Activated naive CD4-positive, alpha-beta T cell treated with anti-CD3 and anti-CD28 coated beads, Interleukin-2, amount 10 ng/mL, durations not matched to agents 7 days and 5 days (primary cell): ENCODE results near the gene CERS6.

Source experiments
- CTCF ChIA-PET: fragments of 350-600 bp; sonication (Branson Sonifier 250); formaldehyde crosslinking; loops from one replicate; lab custom pipeline; 2021; ENCODE audit warnings: antibody characterized with exemption; lab: Charles Lee
- DNase-seq: peaks from one replicate; pipeline ENCODE4 v3.0.0-alpha.2; 2020
- H3K27ac Mint-ChIP-seq: one replicate; pipeline ENCODE4 v1.8.0; 2021; ENCODE audit warnings: mild to moderate bottlenecking, moderate library complexity, mixed read lengths
- H3K27me3 Mint-ChIP-seq: one replicate; pipeline ENCODE4 v1.8.0; 2021; ENCODE audit warnings: mild to moderate bottlenecking, mixed read lengths
- H3K36me3 Mint-ChIP-seq: one replicate; pipeline ENCODE4 v1.8.0; 2021; ENCODE audit warnings: mixed read lengths
- H3K4me1 Mint-ChIP-seq: one replicate; pipeline ENCODE4 v1.8.0; 2021; ENCODE audit warnings: mixed read lengths
- H3K4me3 Mint-ChIP-seq: one replicate; pipeline ENCODE4 v1.8.0; 2021; ENCODE audit warnings: mild to moderate bottlenecking, moderate library complexity, mixed read lengths
- H3K9me3 Mint-ChIP-seq: one replicate; pipeline ENCODE4 v1.8.0; 2021; ENCODE audit warnings: mixed read lengths

The CERS6 gene

DNA sequence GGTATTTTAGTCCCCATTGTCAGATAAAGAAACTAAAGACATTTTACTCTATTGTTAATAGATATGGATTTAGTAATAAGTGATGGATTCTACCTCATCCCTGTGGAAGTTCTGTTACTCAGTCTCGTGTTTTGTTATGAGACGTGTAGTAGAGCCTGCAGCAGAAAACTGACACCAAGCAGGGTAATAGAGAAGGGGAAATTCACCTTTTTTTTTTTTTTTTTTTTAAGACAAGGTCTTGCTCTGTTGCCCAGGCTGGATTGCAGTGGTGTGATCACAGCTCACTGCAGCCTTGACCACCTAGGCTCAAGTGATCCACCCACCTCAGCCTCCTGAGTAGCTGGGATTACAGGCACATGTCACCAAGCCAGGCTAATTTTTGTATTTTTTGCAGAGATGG is 164.5 kb downstream of the CERS6 start:
- Mint-ChIP-seq H3K4me3 (no peak overlapping the region), H3K27ac (no peak overlapping the region), H3K9me3 (peaks cover 3% of the 10 kb centered on the region), H3K36me3 (peaks cover 4% of the 10 kb centered on the region), H3K4me1 (peaks cover 9% of the 10 kb centered on the region), H3K27me3 (no peaks in the 10 kb centered on the region)
- DNase-seq, result no peak
- CTCF ChIA-PET, result no interaction called here

DNA sequence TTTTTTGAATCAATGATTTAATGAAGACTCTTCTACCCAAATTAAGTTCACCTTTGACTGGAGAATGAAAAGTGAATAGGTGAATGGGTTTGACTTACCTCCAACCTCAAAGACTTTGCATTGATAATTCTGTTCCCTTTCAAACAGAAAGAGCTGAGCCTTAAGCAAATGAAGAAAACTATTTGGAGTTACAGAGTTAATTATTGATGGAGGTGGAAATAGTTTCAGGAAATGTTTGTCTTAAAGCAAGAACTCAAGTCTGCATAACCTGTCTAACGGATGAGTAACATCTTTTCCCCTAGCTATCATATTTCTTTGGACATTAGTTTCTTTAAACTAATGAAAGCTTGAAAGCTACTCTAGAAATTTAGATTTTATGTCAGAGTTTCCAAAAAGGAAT is 166.5 kb downstream of the CERS6 start:
- Mint-ChIP-seq H3K27ac (no peak overlapping the region), H3K36me3 (no peaks in the 10 kb centered on the region), H3K4me1 (peaks cover 12% of the 10 kb centered on the region), H3K27me3 (no peaks in the 10 kb centered on the region), H3K9me3 (no peaks in the 10 kb centered on the region), H3K4me3 (no peak overlapping the region)
- CTCF ChIA-PET, result no interaction called here
- no peak for DNase-seq

DNA sequence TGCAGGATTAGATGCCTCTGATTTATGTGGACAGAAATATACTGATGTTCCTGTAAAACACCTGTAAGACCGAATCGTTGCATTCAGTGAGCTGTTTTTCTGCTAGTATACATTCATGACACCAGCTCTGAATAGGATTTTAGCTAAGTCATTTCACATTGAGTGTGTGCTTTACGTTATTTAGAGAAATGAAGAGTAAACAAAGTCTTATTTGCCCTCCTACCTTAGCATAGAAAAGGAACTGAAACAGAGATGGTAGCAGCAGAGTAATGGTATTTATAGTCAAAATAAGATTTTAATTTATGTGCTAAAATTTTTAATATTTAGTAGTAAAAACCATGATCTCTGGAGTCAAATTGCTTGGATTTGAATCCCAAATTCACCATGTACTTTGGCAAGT is 168.0 kb downstream of the CERS6 start:
- Mint-ChIP-seq H3K9me3 (no peaks in the 10 kb centered on the region), H3K4me3 (no peak overlapping the region), H3K27me3 (no peaks in the 10 kb centered on the region), H3K36me3 (no peaks in the 10 kb centered on the region), H3K27ac (no peak overlapping the region), H3K4me1 (peaks cover 12% of the 10 kb centered on the region)
- DNase-seq, result no peak
- CTCF ChIA-PET, result no interaction called here

DNA sequence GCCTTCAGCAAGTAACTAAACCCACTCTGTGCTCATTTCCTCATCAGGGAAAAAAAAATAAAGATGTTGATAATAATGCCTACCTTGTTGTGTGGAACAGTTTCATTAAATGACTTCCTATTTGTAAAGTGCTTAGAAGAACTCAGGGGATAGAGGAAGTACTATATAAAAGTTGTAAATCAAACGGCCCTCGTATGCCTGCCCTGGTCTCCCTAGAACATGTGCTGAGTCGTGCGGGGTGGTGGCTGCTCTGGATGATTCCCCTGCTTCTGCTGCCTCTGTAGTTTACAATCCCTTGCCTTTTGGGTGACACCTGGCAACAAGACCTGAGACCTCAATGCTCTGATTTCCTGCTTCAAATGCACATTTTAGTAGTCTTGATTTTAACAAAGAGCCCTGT is 170.0 kb downstream of the CERS6 start:
- Mint-ChIP-seq H3K27ac (no peak overlapping the region), H3K36me3 (no peaks in the 10 kb centered on the region), H3K9me3 (no peaks in the 10 kb centered on the region), H3K4me3 (no peak overlapping the region), H3K4me1 (peaks cover 12% of the 10 kb centered on the region), H3K27me3 (no peaks in the 10 kb centered on the region)
- CTCF ChIA-PET, result no interaction called here
- no peak for DNase-seq

DNA sequence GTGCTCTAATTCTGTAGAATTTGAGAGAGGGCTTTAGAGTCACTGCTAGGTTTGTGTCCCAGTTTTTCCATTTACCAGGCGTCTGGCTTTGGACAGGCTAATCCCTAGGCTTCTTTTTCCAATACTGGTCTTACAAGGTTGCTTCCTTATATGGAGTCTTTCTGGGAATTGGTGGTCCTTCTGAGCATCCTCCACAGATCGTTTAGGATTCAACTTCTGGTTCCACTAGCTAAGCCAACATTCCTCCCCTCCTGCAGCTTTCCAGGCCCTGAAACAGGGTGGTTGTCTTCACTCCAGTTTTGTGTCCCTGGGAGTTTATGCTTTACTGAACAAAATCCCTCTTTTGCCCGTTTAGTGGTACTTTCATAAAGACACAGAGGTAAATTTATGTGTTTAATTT is 170.6 kb downstream of the CERS6 start:
- no peaks in the 10 kb centered on the region for H3K27me3 Mint-ChIP-seq
- H3K27ac Mint-ChIP-seq, result no peak overlapping the region
- H3K4me3 Mint-ChIP-seq, result no peak overlapping the region
- no peaks in the 10 kb centered on the region for H3K36me3 Mint-ChIP-seq
- CTCF ChIA-PET, result no interaction called here
- H3K4me1 Mint-ChIP-seq, result peaks cover 12% of the 10 kb centered on the region
- no peak for DNase-seq
- H3K9me3 Mint-ChIP-seq, result no peaks in the 10 kb centered on the region

DNA sequence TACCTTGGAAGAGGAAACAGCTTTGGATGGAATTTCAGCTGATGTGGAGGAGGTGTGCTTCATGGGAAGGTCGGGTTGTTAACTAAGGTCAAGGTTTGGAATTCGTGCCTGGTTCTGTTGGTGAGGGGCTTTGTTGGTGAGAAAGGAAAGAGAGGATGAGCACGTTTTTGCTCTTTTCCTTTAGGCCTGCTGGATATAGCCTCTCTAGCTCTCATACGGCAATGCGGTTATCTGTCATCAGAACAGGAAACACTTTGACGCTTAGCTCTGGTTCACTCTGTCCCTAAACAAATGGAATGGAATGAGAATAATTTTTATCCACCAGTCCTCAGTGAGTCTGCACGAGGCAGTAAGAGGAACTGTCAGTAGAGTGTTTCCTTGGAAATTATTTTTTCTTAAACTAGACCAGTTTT is 176.6 kb downstream of the CERS6 start:
- no peak for DNase-seq
- Mint-ChIP-seq H3K4me1 (peaks cover 3% of the 10 kb centered on the region), H3K27me3 (no peaks in the 10 kb centered on the region), H3K27ac (peak overlapping the region; percentile 0), H3K4me3 (no peak overlapping the region), H3K36me3 (peaks cover 3% of the 10 kb centered on the region), H3K9me3 (no peaks in the 10 kb centered on the region)
- CTCF ChIA-PET, result no interaction called here

DNA sequence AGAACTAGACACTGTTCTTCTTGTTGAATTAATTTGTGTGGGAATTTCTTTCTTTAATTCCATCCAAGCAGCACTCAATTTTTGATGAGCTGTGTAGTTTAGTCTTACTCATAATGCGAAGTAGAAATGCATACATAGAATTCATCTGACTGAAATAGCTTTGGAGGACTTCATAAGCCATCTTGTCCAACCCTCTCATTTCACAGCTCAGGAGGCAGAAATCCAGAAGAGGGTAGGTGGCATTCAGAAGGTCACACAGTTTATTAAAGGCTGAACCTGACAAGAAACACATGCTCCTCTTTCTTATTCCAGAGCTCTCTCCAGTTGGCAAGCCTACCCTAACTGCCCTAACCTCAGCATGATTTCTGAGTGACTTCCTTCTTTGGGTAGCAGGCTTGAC is 177.1 kb downstream of the CERS6 start:
- no peaks in the 10 kb centered on the region for H3K27me3 Mint-ChIP-seq
- H3K4me3 Mint-ChIP-seq, result no peak overlapping the region
- H3K4me1 Mint-ChIP-seq, result peaks cover 3% of the 10 kb centered on the region
- no peaks in the 10 kb centered on the region for H3K9me3 Mint-ChIP-seq
- H3K27ac Mint-ChIP-seq, result no peak overlapping the region
- CTCF ChIA-PET, result no interaction called here
- no peak for DNase-seq
- peaks cover 3% of the 10 kb centered on the region for H3K36me3 Mint-ChIP-seq

DNA sequence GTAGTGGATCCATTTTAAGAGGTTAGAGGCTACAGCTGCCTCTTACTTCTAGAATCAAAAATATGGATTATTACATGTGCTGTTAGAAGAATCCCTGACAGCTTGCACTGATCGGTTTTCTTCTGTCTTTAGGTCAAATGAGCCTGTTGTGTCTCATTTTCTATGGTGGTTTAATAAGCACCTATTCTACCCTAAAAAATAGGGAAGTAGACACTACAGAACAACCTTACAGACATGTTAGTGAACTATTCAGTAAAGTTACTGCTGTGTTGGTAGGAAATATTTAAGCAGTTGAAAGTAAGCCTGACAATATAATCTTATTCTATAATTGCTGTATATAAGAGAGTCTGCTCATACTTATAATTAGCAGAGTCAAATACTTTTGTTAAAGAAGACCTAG is 177.8 kb downstream of the CERS6 start:
- H3K27ac Mint-ChIP-seq, result no peak overlapping the region
- no peak for DNase-seq
- H3K9me3 Mint-ChIP-seq, result no peaks in the 10 kb centered on the region
- no peak overlapping the region for H3K4me3 Mint-ChIP-seq
- CTCF ChIA-PET, result no interaction called here
- peaks cover 3% of the 10 kb centered on the region for H3K4me1 Mint-ChIP-seq
- no peaks in the 10 kb centered on the region for H3K27me3 Mint-ChIP-seq
- H3K36me3 Mint-ChIP-seq, result peaks cover 3% of the 10 kb centered on the region

DNA sequence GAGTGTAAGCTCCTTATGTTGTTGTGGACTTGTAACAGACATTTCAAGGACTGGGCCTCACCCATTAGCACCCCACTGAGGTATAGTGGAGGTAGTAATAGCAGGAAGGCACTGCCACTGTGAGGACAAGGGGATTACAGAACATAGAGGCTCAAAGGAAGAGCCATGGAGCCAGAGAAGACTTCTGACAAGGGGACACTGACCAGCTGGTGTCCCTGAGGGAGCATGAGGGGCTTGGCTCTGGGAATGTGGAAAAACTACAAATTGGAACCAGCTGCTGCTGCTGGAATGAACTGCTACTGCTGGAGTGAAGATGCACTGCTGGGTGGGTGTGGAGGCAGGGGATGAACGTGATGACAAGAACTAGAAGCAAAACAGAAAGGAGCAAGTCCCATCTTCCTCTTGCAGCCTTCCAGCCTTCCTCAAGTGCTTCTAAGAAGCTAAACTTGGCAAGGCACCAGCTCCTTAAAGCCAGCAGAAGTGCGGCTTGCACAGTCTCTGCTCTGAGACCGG is 179.0 kb downstream of the CERS6 start:
- H3K4me1 Mint-ChIP-seq, result peaks cover 3% of the 10 kb centered on the region
- no peaks in the 10 kb centered on the region for H3K9me3 Mint-ChIP-seq
- DNase-seq, result no peak
- CTCF ChIA-PET, result no interaction called here
- H3K36me3 Mint-ChIP-seq, result peaks cover 3% of the 10 kb centered on the region
- H3K4me3 Mint-ChIP-seq, result no peak overlapping the region
- no peaks in the 10 kb centered on the region for H3K27me3 Mint-ChIP-seq
- no peak overlapping the region for H3K27ac Mint-ChIP-seq

DNA sequence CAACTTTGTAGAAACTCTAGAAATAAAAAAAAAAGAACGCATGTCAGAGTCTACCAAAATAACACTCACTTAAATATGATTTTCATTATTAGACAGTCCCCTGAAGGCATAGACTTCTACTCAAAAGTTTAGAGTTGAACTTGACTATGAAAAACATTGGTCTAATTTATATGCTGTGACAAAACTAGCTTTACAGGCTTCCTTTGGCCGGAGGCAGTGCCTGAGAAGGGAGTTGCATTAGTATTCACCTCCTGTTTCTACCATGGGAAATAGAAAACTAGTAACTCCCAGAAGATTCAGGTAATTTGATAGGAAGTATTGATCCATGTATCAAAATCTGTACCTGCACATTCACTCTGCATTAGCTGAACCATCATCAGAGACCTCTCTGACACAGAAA is 182.9 kb downstream of the CERS6 start:
- H3K27me3 Mint-ChIP-seq, result no peaks in the 10 kb centered on the region
- peaks cover 1% of the 10 kb centered on the region for H3K4me1 Mint-ChIP-seq
- H3K9me3 Mint-ChIP-seq, result no peaks in the 10 kb centered on the region
- no peak for DNase-seq
- CTCF ChIA-PET, result interaction anchor here (0.6 to 0.7 kb wide), 2 partner anchors 211 to 350 kb away, joined by 3 to 5 read pairs; no protein-coding TSS in a partner anchor
- H3K4me3 Mint-ChIP-seq, result no peak overlapping the region
- no peaks in the 10 kb centered on the region for H3K36me3 Mint-ChIP-seq
- H3K27ac Mint-ChIP-seq, result no peak overlapping the region

DNA sequence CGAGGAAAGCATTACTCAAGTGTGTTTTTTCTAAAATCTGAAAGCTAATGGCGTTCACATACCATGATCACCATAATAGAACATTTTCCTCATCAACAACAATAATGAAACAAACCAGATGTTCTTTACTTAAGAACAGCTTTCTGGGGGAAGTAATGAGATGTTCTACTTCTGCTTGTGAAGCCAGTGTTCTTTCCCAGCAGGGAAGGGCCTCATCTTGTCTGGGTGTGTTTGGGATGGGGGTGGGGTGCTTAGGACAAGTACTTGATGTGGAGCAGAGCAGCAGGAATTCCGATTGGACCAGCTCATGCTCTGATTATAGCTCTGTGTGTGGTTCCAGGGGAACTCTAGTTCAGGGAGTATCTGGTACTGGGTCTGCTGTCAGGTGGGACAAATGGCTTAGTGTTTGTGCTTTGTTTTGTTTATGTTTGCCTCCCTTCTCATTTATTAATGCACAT is 183.4 kb downstream of the CERS6 start:
- H3K4me1 Mint-ChIP-seq, result peaks cover 6% of the 10 kb centered on the region
- no peaks in the 10 kb centered on the region for H3K27me3 Mint-ChIP-seq
- no peak overlapping the region for H3K4me3 Mint-ChIP-seq
- H3K27ac Mint-ChIP-seq, result no peak overlapping the region
- CTCF ChIA-PET, result interaction anchor here (0.6 to 0.7 kb wide), 2 partner anchors 212 to 351 kb away, joined by 3 to 5 read pairs; no protein-coding TSS in a partner anchor
- no peak for DNase-seq
- no peaks in the 10 kb centered on the region for H3K36me3 Mint-ChIP-seq
- H3K9me3 Mint-ChIP-seq, result no peaks in the 10 kb centered on the region

DNA sequence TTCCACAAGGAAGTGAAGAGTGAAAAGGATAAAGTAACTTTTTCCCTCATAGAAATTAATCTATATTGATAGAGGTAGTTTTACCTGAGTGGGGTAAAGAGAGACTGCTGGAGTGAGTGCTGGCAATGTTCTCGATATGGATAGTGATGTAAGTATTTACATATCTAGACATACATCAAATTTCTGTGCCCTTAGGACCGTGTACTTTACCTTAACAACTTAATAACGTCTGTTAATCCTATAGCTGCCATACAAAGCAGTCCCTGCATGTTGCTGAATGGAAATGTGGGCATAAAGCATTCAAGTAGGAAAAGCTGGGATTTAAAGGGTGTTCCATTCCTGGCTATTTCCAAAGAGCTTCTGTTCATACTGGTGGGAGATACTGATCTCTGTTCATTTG is 184.0 kb downstream of the CERS6 start:
- Mint-ChIP-seq H3K27ac (no peak overlapping the region), H3K27me3 (no peaks in the 10 kb centered on the region), H3K4me1 (peaks cover 7% of the 10 kb centered on the region), H3K36me3 (no peaks in the 10 kb centered on the region), H3K4me3 (no peak overlapping the region), H3K9me3 (no peaks in the 10 kb centered on the region)
- CTCF ChIA-PET, result no interaction called here
- no peak for DNase-seq

DNA sequence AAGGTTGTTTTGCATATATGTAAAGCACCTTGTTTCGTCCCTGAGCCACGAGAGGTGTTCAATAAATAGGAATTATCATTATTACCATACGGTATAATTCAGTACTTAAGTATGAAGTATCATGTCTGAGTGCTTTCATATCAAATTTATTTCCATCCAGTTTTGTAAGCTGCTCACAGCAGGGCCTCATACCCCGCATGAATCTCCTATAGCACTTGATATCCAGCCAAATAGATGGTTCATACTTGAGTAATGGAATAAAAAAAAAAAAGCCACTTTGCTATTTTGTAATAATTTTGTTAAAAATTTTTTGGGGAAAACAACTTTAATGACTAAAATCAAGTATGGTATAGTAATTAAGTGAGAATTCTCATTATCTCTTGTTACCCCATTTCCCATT is 185.6 kb downstream of the CERS6 start:
- DNase-seq, result no peak
- CTCF ChIA-PET, result no interaction called here
- no peak overlapping the region for H3K4me3 Mint-ChIP-seq
- no peaks in the 10 kb centered on the region for H3K27me3 Mint-ChIP-seq
- peaks cover 4% of the 10 kb centered on the region for H3K9me3 Mint-ChIP-seq
- H3K27ac Mint-ChIP-seq, result no peak overlapping the region
- H3K4me1 Mint-ChIP-seq, result peaks cover 7% of the 10 kb centered on the region
- H3K36me3 Mint-ChIP-seq, result no peaks in the 10 kb centered on the region

DNA sequence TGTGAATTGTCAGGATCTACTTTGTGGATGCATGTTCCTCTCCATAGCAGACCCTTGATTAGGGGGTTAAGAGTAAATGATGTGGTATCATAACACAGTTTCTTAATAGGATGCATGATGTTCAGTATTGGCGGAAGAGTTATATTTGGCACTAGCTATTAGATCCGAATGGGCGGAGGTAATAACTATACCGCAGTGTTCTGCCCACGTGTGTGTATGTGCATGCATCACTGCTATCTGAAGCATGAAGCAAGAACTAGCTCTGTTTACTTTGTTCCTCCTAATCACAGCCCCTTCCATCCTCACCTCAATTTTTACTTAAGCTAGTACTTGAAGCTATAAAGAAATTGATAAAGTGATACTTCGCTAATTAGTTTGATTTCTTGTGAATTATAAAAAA is 186.8 kb downstream of the CERS6 start:
- CTCF ChIA-PET, result no interaction called here
- Mint-ChIP-seq H3K4me3 (no peak overlapping the region), H3K27ac (no peak overlapping the region), H3K27me3 (no peaks in the 10 kb centered on the region), H3K36me3 (no peaks in the 10 kb centered on the region), H3K9me3 (peaks cover 4% of the 10 kb centered on the region), H3K4me1 (peaks cover 7% of the 10 kb centered on the region)
- DNase-seq, result no peak

DNA sequence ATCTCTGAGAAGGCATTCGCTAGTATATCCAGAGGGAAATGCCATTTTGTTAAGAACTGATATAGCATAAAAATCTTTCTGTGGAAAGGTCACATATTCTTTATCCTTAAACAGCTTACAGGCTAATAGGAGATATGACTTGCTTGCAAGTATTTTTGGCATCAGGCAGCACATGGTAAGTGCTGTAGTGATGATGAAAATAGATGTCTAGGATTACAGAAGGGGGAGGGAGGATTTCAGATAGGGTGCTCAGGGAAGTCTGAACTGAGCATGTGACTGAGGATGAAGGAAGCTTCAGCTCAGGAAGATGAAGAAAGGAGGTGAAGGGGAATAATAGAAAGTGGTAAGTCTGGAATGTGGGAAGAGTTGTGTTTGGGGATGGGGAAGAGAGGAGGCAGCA is 187.9 kb downstream of the CERS6 start:
- no peak overlapping the region for H3K4me3 Mint-ChIP-seq
- H3K4me1 Mint-ChIP-seq, result peaks cover 7% of the 10 kb centered on the region
- DNase-seq, result no peak
- no peaks in the 10 kb centered on the region for H3K27me3 Mint-ChIP-seq
- peaks cover 4% of the 10 kb centered on the region for H3K9me3 Mint-ChIP-seq
- no peaks in the 10 kb centered on the region for H3K36me3 Mint-ChIP-seq
- H3K27ac Mint-ChIP-seq, result no peak overlapping the region
- CTCF ChIA-PET, result no interaction called here
